ENCODE results near the gene CTBS.

DNA sequence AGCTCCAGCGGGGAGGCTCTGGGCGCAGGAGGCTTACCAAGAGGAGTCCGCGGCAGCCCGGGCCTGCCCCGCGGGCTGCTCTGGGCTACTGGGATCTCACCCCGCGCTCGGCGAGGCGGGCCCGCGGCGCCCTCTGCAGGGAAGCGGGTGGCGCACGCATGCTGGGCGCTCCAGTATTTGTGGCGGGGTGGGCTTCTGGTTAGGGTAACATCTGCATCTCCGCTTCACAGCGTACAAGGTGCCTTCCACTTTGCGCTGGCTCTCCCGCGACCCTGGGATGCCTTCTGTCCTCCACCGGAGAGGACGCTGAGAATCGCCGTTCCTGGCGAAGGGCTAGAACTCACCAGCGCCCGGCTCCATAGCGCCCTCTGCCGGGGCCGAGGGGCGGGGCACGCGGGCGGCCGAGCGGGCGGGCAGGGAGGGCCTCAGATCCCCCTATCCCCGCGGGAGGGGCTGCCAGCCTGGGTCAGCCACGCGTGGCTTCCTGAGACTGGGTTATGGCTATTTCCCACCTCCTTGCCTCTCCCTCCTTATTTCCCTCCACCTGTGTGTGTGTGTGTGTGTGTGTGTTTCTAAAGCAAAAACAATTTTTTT lies 46.6 kb upstream of the CTBS start:
- TF ChIP-seq, protein P1, sequence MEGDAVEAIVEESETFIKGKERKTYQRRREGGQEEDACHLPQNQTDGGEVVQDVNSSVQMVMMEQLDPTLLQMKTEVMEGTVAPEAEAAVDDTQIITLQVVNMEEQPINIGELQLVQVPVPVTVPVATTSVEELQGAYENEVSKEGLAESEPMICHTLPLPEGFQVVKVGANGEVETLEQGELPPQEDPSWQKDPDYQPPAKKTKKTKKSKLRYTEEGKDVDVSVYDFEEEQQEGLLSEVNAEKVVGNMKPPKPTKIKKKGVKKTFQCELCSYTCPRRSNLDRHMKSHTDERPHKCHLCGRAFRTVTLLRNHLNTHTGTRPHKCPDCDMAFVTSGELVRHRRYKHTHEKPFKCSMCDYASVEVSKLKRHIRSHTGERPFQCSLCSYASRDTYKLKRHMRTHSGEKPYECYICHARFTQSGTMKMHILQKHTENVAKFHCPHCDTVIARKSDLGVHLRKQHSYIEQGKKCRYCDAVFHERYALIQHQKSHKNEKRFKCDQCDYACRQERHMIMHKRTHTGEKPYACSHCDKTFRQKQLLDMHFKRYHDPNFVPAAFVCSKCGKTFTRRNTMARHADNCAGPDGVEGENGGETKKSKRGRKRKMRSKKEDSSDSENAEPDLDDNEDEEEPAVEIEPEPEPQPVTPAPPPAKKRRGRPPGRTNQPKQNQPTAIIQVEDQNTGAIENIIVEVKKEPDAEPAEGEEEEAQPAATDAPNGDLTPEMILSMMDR (conservative IDR thresholded peaks at IDR 0.05; ENCODE audit: low read depth, low read length), result peak; percentile 97
- TF ChIP-seq EZH2 (IDR thresholded peaks at IDR 0.05; ENCODE audit: borderline replicate concordance, low read depth, low read length, poor library complexity, severe bottlenecking), result no peak

All from A673 (cell line).